HL-60/S4 treated with phorbol 12-myristate 13-acetate at 8.2 ng/mL for 4 days and 3 days (cell line): ENCODE data around the gene AGBL1.

Source experiments
- in situ Hi-C: fragments of 300-500 bp; cut with MboI; formaldehyde crosslinking; loops from 2 replicates; pipeline ENCODE4 v1.15.0; 2022; ENCODE audit warnings: low sequenced_read_pairs

AGBL1 gene

GRCh38 chr15:86571873-86572272 is 492.2 kb downstream of the AGBL1 start:
- in situ Hi-C loops, result no loop called here

- in situ Hi-C loops, result no loop called here
These were observed 492.7 kb downstream of the AGBL1 start for GRCh38 chr15:86572368-86572841.

GRCh38 chr15:86573476-86573875 is 493.8 kb downstream of the AGBL1 start:
- in situ Hi-C loops, result no loop called here

GRCh38 chr15:86588413-86588812 is 508.7 kb downstream of the AGBL1 start:
- in situ Hi-C loops, result no loop called here

- in situ Hi-C loops, result no loop called here
These were observed 510.8 kb downstream of the AGBL1 start for GRCh38 chr15:86590461-86590860.

- in situ Hi-C loops, result no loop called here
These were observed 511.5 kb downstream of the AGBL1 start for GRCh38 chr15:86591158-86591557.

- in situ Hi-C loops, result no loop called here
These were observed 512.5 kb downstream of the AGBL1 start for GRCh38 chr15:86591994-86592735.

GRCh38 chr15:86595741-86596140 is 516.1 kb downstream of the AGBL1 start:
- in situ Hi-C loops, result no loop called here

- in situ Hi-C loops, result no loop called here
These were observed 523.8 kb downstream of the AGBL1 start for GRCh38 chr15:86603466-86603865.

GRCh38 chr15:86608461-86609205 is 529.0 kb downstream of the AGBL1 start:
- in situ Hi-C loops, result no loop called here

- in situ Hi-C loops, result no loop called here
These were observed 529.6 kb downstream of the AGBL1 start for GRCh38 chr15:86609275-86609674.

- in situ Hi-C loops, result no loop called here
These were observed 530.4 kb downstream of the AGBL1 start for GRCh38 chr15:86610038-86610437.

GRCh38 chr15:86611417-86612040 is 531.9 kb downstream of the AGBL1 start:
- in situ Hi-C loops, result no loop called here

GRCh38 chr15:86615411-86615810 is 535.7 kb downstream of the AGBL1 start:
- in situ Hi-C loops, result no loop called here

GRCh38 chr15:86615816-86616215 is 536.1 kb downstream of the AGBL1 start:
- in situ Hi-C loops, result no loop called here

- in situ Hi-C loops, result no loop called here
These were observed 537.1 kb downstream of the AGBL1 start for GRCh38 chr15:86616771-86617170.

GRCh38 chr15:86620157-86620556 is 540.5 kb downstream of the AGBL1 start:
- in situ Hi-C loops, result no loop called here

GRCh38 chr15:86620641-86621349 is 541.1 kb downstream of the AGBL1 start:
- in situ Hi-C loops, result no loop called here

- in situ Hi-C loops, result no loop called here
These were observed 543.6 kb downstream of the AGBL1 start for GRCh38 chr15:86623236-86623635.

- in situ Hi-C loops, result no loop called here
These were observed 544.8 kb downstream of the AGBL1 start for GRCh38 chr15:86624261-86625036.
